Activated T-helper 9 cell treated with anti-CD3 and anti-CD28 coated beads, Interleukin-2, amount 50 U/mL, for 16 hours (primary cell): Measurements from ENCODE around the gene YBX1.
A peak's percentile ranks its signal among the peaks of the same experiment; 100 is the strongest.
"Not testable (repeated sequence)": the region's sequence is repeated elsewhere in the genome, so short reads cannot be mapped to it uniquely, and the experiment has no call there.

Source experiments
- DNase-seq: peaks from one replicate; pipeline ENCODE4 v3.0.0-alpha.2; 2020; ENCODE audit warnings: low read depth

YBX1 gene

GRCh38 chr1:42681741-42682483, at the start of gene YBX1:
Gene YBX1, plus strand, starts transcription at chr1:42682418. Its CDS starts 148 bp downstream, at chr1:42682566.
- DNase-seq: peak; percentile 88

- DNase-seq: no peak
These were observed 43.1 kb upstream of the YBX1 start for GRCh38 chr1:42639116-42639515.

- DNase-seq: no peak
These were observed 36.2 kb upstream of the YBX1 start for GRCh38 chr1:42646056-42646455.

- DNase-seq: no peak
These were observed 25.0 kb upstream of the YBX1 start for GRCh38 chr1:42657201-42657600.

- peak; percentile 93 for DNase-seq
These were observed 24.0 kb upstream of the YBX1 start, which contains the start of gene PPIH for GRCh38 chr1:42657981-42658876. Gene PPIH, plus strand, starts transcription at chr1:42658423. Its CDS starts 24 bp downstream, at chr1:42658447.

GRCh38 chr1:42658877-42659337, 23.3 kb upstream of the YBX1 start:
- DNase-seq: no peak

GRCh38 chr1:42660907-42661500, 21.2 kb upstream of the YBX1 start:
- DNase-seq: no peak

- DNase-seq: no peak
These were observed 12.3 kb upstream of the YBX1 start for GRCh38 chr1:42669936-42670335.

GRCh38 chr1:42670425-42670824, 11.8 kb upstream of the YBX1 start:
- no peak for DNase-seq

- DNase-seq: no peak
These were observed 8.0 kb upstream of the YBX1 start for GRCh38 chr1:42674214-42674613.

- DNase-seq: no peak
These were observed 7.5 kb upstream of the YBX1 start for GRCh38 chr1:42674682-42675081.

GRCh38 chr1:42675467-42675866, 6.8 kb upstream of the YBX1 start:
- DNase-seq: no peak

GRCh38 chr1:42676534-42677087, 5.6 kb upstream of the YBX1 start:
- DNase-seq: no peak

GRCh38 chr1:42679364-42679983, 2.7 kb upstream of the YBX1 start:
- DNase-seq: no peak

GRCh38 chr1:42680055-42680454, 2.2 kb upstream of the YBX1 start:
- no peak for DNase-seq

- no peak for DNase-seq
These were observed 1.1 kb upstream of the YBX1 start for GRCh38 chr1:42680921-42681683.

GRCh38 chr1:42682484-42682738, 193 bp downstream of the YBX1 start:
- not testable (repeated sequence) for DNase-seq

- peak; percentile 50 for DNase-seq
These were observed 717 bp downstream of the YBX1 start for GRCh38 chr1:42682739-42683531.

GRCh38 chr1:42684139-42684538, 1.9 kb downstream of the YBX1 start:
- DNase-seq: no peak

GRCh38 chr1:42686418-42686817, 4.2 kb downstream of the YBX1 start:
- DNase-seq: no peak
